ENCODE results near the gene CSRP1.
"Not testable (repeated sequence)": the region's sequence is repeated elsewhere in the genome, so short reads cannot be mapped to it uniquely, and the experiment has no call there.

Gene CSRP1

DNA sequence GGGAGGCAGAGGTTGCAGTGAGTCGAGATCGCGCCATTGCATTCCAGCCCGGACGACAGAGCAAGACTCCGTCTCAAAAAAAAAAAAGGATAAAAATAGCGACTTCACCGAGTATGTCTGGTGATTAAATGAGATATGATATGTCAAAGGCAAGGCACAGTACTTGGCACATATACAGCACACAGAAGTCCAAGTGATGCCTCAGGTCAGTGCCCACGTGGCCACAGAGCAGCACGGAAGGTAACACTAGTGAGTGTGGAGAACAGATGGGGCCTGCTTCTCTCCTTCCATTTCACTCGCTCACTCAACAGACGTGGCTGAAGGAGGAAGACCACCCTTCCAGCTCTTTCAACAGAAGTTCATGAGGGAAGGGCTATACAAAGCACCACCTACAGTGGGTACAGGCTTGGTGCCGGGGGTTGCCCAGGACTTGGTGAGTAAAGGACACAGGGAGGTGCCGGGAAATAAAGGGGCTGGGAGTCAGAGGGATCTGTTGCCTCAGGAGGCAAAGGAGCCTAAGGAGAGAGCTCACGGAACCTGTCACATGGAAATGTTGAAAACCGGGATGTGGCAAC lies 8.9 kb downstream of the CSRP1 start:
- DNase-seq (ENCODE audit: low read depth in 2 of 3, low spot score in 1 of 3): no peak

DNA sequence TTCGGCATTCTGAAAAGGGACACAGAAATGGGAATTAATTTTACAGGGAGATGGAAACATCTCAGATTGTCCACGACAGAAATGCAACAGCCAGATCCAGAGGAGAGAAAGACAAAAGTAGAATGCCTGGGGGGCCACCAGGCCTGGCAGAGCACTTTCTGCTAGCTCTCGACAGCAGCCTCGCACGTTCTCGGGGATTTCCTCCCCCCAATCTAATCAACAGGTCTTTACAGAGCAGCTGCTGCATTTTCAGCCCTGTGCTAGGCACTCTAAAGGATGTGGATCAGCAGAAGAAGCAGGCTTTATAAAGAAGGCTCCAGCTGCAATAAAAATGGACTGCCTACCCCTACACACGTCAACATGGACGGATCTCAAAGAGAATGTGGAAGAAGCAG lies 10.6 kb downstream of the CSRP1 start:
- no peak for DNase-seq (ENCODE audit: low read depth in 2 of 3, low spot score in 1 of 3)

DNA sequence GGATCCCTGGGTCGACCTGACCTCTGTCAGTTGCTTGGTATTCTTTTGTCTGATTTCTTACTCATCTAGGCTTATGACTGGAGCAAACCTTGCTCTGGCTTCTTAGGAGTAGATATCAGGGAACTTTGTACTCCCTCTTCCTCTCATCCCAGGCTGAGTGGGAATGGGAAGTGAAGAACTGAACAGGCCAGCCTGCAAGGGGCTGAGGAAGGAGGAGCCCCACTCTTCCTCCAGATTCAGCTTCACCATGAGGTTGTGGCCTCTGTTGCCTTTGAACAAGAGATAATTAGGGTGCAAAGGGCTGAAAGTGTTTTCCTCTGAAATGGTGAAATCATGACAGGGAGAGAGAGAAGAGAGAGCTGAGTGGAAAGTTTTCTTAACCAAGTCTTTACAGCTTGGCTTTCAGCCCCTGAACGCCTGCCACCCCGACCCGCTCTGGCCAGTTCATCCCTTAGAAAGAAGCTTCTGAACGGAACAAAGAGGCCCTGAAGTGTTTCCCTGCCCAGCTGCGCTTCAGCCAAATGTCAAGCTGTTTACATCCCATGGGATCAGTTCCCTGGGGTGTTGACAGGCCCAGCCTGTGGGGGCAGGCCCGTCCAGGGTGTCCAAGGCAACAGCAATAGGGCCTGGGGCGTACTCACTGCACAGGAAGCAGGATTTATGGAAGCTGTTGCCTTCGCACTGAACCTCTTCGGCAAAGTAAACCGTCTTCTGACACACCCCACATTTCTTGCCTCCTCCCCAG lies 11.2 kb downstream of the CSRP1 start:
- DNase-seq (ENCODE audit: low read depth in 2 of 3, low spot score in 1 of 3): no peak

DNA sequence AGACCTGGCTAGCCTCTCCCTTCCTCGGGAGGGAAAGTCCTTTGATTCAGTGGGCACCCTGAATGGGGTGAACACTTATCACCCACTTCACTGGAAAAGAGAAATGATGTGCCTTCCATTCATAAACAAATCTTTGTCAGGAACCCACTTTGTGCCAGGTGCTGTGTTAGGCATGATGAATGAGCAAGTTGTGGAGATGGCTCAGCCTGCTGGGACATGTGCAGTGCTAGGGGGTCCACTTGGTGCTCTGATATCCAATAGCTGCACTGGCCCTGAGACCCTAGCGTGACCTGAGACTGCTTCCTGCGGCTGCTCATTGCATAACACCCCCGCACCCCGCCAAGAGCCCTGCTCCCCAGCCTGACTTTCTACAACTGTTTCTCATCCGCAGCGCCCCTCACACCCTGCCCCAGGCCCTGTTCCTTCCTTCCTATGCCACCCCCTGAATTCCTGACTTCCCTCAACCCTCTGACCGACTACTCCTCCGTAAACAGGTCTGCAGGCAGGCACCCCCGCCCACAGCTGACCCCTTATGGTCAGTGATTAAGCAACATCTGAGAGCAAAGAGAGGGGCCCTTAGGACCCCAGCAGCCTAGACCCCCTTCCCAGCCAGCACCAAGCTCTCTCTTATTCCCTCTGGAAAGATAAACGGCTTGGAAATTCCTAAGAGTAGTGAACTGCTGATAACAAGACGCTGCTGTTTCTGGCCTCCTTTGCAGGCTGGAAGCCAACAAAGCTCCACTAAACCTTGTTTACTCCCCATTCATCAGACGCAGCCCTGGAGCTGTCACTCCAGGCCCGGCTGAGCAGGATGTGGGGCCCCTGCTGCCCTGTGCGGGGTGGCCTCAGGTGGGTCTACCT lies 12.9 kb downstream of the CSRP1 start:
- no peak for DNase-seq (ENCODE audit: low read depth in 2 of 3, low spot score in 1 of 3)

DNA sequence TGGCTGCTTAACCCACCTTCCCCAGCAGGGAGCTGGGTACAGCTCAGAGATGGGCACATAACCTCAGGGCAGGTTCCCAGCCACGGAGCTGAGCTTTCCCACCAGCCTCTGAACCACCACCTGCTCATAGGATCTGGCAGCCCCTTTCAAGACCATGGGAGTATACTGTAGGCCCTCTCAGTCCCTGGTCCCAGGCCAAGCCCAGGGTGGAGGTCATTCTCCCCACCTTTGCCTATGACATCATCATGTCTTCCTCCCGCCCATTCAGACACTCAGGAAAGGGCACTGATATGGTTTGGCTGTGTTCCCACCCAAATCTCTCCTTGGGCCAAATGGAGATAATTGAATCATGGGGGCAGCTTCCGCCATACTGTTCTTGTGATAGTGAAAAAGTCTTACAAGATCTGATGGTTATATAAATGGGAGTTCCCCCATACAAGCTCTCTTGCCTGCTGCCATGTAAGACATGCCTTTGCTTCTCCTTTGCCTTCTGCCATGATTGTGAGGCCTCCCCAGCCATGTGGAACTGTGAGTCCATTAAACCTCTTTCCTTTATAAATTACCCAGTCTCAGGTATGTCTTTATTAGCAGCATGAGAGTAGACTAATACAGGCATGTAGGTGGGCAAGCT lies 13.8 kb downstream of the CSRP1 start:
- not testable (repeated sequence) for DNase-seq (ENCODE audit: low read depth in 2 of 3, low spot score in 1 of 3)

DNA sequence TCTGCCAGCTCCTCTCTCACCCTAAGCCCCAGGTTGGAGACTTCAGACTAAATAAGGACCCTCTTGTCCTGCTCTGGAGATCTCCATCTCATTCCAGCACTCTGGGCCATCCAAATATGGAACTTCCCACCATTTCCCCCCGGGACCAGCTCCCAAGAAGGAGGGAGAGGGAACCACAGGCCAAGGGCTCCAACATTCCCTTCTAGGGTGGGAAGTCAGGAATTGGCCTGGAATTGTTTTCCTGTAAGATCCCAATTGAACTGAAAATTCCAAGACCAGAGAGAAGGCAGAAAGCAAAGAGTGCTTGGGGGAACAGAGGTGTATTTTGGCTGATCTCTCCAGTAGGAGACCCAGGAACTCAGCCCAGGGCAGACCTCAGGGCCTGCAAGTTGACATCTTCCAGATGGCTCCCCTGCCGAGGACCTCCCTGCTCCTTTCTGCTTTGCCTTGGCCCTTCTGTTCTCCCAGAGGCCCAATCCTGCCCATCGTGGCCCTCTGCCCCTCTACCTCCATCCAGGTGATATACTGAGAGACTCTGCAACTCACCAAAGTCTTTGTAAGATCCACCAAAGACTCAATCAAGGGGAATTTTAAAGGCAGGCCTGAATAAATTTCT lies 14.9 kb downstream of the CSRP1 start:
- DNase-seq (ENCODE audit: low read depth in 2 of 3, low spot score in 1 of 3): no peak

DNA sequence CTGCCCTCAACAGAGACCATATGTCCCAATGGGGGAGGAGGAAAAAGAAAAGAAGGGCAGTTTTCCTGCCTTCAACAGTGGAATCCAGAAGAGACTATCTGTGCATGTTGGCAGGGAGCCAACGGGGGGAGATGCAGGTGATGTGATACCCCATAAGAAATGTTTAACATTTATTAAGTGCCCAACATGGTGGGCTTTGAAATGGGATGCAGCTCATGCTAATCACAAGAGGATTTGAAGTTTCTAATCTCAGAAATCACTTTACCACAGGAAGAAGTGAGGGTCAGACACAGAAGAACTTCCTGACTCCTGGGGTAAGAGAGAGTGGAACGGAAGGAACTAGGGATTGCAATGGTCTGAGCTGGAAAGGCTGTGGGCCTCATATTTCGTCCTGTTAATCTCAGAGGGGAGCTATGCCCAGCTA lies 16.2 kb downstream of the CSRP1 start:
- DNase-seq (ENCODE audit: low read depth in 2 of 3, low spot score in 1 of 3): no peak

DNA sequence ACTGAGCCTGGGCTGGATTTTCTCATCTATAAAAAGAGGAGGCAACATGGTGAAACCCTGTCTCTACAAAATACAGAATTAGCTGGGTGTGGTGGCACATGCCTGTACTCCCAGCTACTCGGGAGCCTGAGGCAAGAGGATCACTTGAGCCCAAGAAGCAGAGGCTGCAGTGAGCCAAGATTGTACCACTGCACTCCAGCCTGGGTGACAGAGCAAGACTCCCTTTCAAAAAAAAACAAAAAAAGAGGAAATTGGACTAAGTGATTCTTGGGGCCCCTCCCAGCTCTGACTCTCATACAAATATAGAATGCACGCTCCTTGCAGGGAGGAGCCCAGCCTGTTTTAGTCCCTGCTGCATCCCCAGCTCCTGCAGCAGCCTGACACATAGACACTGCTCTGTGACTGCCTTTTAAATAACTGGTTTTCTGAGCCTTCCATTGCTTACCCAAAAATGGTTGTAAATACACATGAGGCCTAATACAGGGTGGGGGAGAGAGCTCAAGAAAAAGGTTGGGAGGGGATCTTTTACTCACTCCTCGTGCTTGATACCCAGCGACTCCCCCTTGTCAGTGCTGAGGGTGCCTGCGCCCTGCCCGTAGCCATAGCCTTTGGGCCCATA lies 17.2 kb downstream of the CSRP1 start:
- no peak for DNase-seq (ENCODE audit: low read depth in 2 of 3, low spot score in 1 of 3)

DNA sequence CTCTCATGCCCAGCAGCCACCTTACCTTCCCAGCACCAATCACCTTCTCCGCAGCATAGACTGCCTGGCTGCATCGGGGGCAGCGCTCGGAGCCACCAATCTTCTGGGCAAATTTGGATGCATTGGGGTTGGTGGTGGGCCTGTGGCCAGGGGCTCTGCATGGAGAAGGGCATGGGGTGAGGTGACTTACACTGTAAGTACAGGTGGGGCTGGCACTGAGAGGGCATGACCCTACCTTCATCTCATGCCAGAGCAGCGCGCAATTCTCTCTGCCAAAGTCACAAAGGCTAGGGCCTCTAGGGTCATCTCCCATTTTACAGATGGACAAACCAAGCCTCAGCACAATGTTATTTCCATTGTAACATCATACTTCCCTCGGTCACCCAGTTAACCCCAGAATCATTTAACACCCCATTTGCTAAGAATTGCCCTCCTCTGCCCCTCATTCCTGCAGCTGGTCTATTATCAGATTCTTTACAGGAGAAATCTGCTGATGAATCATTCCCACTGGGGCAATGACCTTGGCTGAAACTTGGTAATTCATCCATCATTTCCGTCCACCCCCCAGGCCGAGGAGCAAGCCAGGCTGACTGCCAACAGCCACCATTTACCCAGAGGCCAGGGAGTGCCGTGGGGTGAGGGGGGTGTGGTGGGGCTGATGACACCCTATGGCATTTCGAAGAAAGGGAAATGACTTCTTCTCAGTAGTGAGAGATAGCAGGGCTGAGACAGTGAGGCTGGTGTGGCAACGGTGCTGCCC lies 17.9 kb downstream of the CSRP1 start:
- DNase-seq (ENCODE audit: low read depth in 2 of 3, low spot score in 1 of 3): no peak

DNA sequence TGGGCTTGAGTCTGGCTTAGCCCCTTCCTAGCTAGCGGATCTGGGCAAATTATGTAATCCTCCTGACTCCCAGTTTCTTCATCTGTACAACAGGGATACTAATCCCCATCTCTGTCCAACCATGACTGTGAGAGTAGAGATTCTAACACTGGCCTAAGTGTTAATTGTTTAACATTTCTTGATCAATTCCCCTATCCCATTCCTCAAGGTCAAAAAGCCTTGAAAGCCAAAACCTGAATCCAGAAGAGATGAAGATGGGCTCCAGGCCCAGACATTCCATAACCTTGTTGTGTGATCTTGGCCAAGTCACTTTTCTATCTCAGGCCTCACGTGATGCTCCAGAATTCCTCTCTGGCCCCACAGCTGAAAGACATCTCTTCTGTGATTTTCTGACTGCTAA lies 19.2 kb downstream of the CSRP1 start:
- DNase-seq (ENCODE audit: low read depth in 2 of 3, low spot score in 1 of 3): no peak

DNA sequence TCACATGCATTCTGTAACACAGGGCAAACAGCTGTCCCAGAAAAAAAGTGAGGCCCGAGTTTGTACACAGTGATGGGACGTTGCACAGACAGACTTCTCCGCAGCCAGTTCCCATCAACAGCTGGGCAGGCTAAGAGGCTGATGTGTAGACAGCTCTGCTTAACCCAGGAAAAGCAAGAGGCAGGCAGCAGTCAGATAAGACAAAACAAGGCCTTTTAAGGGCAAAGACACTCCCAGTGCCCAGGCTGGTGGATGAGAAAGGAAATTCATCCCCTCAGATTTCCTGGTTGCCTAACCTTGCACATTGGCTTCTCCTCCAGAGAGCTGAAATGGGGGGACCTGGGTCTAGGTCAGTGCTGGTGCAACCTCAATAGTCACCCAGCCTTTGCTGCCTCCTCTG lies 20.7 kb downstream of the CSRP1 start:
- DNase-seq (ENCODE audit: low read depth in 2 of 3, low spot score in 1 of 3): no peak

DNA sequence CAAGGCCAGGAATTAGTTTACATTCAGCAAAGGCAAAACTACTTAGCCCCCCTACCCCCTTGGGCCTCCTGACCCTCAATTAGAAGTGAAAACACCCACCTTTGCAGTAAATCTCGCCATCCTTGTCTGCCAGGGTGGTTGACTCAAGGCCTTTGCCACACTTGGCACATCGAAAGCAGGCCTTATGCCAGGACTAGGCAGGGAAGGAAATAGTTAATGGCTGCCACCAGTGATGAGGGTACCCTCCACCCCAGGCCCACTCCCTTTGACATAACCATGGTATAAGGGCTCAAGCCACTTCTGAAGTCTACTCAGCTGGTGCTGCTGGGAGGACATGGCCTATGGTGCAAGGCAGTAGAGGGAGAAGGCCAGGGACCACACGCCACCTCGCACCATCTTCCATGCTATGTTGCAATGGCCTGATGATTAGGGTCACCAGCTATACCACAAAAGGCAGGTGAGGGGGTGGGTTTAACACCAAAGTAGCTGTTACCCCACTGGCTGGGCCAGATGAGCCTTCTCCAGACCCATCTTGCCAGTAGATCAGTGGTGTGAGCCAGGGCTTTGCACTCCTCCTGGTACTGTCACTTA lies 21.6 kb downstream of the CSRP1 start:
- DNase-seq (ENCODE audit: low read depth in 2 of 3, low spot score in 1 of 3): no peak

DNA sequence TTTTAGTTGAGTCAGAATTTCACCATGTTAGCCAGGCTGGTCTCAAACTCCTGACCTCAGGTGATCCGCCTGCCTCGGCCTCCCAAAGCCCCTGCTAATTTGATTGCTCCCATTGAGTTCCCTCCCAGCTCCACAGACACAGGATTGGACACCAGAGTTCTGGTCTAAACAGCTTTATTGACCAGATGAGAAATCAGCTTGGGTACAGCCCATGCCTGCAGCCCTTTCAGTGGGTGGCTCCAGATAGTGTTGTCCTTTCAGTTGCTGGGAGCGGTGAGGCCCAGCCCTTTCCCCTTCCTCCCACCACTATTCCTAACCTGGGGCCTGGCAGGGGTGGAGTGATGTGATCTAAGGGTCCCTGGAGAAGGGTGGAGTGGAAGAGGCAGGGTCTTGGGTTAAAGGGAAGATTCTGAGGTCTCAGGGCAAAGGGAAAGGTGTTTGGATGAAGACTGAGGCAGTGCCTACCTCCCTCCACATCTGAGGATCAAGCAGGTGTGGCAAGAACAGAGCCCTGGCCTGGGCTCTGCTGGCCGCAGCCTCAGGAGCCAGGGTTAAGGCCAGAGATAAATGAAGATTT lies 23.5 kb downstream of the CSRP1 start:
- DNase-seq (ENCODE audit: low read depth in 2 of 3, low spot score in 1 of 3): no peak

DNA sequence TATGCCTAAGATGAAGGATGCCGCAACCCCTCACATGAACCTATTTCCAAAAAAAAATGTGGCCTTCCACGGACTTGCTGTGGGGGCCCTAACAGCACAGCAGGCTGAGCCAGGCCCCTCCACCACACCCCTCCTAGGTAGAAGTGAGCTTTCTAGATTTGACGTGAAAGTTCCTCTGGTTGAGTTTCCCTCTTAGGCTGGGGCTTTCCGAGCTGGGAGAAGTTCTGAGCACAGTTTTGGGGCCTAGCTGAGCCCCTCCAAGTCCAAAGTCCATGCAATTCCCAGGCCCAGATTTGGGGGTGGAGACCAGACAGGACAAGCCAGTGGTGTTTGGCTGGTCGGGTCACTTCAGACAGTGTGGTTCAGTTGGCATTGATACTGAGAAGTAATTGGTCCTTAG lies 24.2 kb downstream of the CSRP1 start:
- DNase-seq (ENCODE audit: low read depth in 2 of 3, low spot score in 1 of 3): no peak

DNA sequence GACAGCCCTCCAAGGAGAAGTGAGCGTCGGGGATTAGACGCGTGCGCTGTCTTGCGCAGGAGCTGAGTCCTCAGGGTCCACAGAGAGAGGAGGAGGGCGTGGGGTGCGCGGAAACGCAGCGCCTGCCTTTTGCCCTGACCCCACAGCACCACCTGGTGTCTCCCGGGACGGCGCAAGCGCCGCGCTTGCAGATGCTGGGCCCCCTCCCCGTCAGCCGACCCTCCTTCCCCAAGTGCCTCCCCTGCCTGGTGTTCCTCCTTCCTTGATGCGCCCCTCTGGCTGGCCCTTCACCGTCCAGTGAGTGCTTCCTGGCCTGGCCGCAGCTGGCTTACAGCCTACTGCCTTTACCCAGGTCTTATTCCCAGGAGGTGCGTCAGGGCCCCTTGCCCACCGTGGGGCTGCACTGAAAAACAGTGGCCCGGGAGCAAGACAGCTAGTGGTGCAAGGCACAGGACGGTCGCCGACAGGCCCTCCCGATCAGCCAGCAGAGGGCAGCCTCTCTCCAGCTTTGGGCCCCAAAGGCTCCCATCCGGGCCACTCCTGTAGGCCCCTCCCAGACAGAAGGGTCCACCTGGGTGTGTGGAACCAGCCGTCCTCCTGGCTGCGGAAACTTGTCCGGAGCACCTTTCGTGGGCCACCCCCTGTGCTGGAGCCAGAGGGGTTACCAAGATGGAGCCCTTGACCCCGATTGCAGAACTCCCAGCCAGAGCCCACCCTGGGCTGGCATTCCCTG lies 25.0 kb downstream of the CSRP1 start:
- peak; percentile 66 to 72 (median 69) for DNase-seq (ENCODE audit: low read depth in 2 of 3, low spot score in 1 of 3)

DNA sequence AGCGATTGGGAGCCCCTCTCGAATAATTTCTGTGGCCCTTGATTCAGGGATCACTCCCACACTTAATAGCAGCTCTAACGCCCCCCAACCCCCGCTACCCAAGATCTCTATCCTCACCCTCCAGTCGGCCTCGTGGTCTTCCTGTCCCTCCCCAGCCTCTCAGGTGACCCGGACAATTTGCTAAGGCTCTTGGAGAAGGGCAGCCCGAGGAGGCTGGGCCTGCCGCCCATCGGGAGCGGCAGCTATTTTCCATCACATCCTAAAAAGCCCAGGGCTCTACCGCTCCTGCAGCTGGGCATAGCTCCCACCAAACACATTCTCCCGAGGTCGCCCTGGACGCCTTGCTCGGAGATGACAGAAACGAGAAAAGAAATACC lies 25.9 kb downstream of the CSRP1 start:
- DNase-seq (ENCODE audit: low read depth in 2 of 3, low spot score in 1 of 3): no peak

DNA sequence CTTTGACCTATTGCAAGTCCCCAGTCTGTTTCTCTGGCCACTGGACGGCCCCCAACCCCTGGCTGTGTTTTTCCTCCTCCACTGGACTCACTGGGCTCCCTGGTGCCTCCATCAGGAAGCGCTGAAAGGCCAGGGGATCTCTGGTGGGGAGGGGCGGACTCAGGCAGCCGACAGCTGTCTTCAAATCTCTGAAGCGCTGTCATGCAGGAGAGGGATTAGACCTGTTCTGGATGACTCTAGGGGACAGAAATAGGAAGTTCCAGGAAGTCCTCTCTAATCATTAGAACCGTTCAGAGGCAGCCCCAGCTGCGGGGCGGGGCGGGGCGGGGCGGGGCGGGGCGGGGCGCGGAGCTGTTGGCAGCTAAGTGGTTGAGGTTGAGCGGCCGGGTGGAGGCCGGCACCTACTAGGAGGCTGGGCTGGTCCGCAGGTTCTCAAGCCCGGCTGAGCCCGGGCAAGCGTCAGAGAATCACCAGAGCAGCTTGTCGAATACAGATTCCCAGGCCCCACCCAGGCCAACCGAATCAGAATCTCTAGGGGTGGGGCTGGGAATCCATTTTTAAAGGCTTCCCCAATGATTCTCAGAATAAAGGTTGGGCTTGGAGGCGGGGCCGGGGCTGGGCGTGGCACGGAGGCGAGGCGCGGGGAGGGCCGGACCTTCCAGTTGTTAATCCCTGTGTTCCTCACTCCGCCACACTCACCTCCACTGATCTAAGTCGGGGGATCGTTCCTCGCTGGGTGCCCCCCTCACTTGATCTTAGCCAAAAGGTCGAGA lies 26.5 kb downstream of the CSRP1 start:
- peak; percentile 42 to 51 (median 45) for DNase-seq (ENCODE audit: low read depth in 2 of 3, low spot score in 1 of 3)

DNA sequence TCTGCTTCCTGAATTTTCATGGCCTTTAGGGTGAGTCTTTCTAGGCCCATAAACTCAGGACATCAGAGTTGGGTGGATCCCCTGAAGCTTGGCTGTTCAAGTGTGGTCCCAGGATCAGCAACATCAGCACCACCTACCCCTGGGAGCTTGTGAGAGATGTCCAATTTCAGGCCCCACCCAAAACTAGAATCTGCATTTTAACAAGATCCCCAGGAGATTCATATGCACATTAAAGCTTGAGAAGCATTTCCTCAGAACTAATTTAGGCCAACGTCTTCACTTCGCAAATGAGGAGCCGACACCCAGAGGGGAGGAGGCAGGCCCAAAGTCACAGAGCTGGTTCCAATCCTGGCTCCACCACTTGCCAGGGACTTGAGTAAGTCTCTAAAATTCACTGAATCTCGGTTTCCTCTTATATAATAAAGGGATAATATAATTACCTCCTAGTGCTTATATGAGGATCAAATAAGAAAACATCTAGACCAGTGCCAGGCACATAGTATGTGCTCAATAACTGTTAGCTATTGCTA lies 27.7 kb downstream of the CSRP1 start:
- DNase-seq (ENCODE audit: low read depth in 2 of 3, low spot score in 1 of 3): no peak

Data from stimulated activated CD4-positive, alpha-beta T cell treated with anti-CD3 and anti-CD28 coated beads, Interleukin-12 subunit alpha, Interleukin-12 subunit beta, amount 100 ng/mL, for 48 hours (primary cell).